SKM-1 treated with dmso at 0.1 percent for 144 hours (cell line): ENCODE data around the gene TMEM30B.
"Not testable (repeated sequence)": the region's sequence is repeated elsewhere in the genome, so short reads cannot be mapped to it uniquely, and the experiment has no call there.

ENCODE experiments used
- DNase-seq: peaks from one replicate; lab custom pipeline; 2025; ENCODE audit not compliant: unreplicated experiment; lab: John Stamatoyannopoulos, UW

TMEM30B gene

GRCh38 chr14:61281186-61281947, at the start of gene TMEM30B:
Gene TMEM30B (minus strand): TSS chr14:61281338. CDS start chr14:61281147, 191 bp downstream.
- DNase-seq: no peak

GRCh38 chr14:61330511-61330910, 49.4 kb upstream of the TMEM30B start:
- DNase-seq: no peak

GRCh38 chr14:61329478-61330051, 48.4 kb upstream of the TMEM30B start:
- peak; percentile 5 for DNase-seq

GRCh38 chr14:61328626-61329262, 47.6 kb upstream of the TMEM30B start:
- DNase-seq: no peak

GRCh38 chr14:61326847-61327246, 45.7 kb upstream of the TMEM30B start:
- no peak for DNase-seq

GRCh38 chr14:61326146-61326545, 45.0 kb upstream of the TMEM30B start:
- no peak for DNase-seq

- DNase-seq: no peak
These were observed 44.0 kb upstream of the TMEM30B start for GRCh38 chr14:61325166-61325565.

- DNase-seq: no peak
These were observed 42.8 kb upstream of the TMEM30B start for GRCh38 chr14:61323970-61324369.

- no peak for DNase-seq
These were observed 41.7 kb upstream of the TMEM30B start for GRCh38 chr14:61322799-61323290.

GRCh38 chr14:61322011-61322798, 41.1 kb upstream of the TMEM30B start:
- DNase-seq: no peak

GRCh38 chr14:61321385-61322010, 40.4 kb upstream of the TMEM30B start, which contains the start of gene PRKCH:
Gene PRKCH (plus strand): TSS chr14:61321579. CDS start chr14:61322102, 523 bp downstream.
- DNase-seq: peak; percentile 48

- no peak for DNase-seq
These were observed 39.8 kb upstream of the TMEM30B start for GRCh38 chr14:61320806-61321384.

GRCh38 chr14:61320170-61320569, 39.0 kb upstream of the TMEM30B start:
- DNase-seq: not testable (repeated sequence)

- no peak for DNase-seq
These were observed 38.6 kb upstream of the TMEM30B start for GRCh38 chr14:61319706-61320105.

GRCh38 chr14:61319086-61319485, 37.9 kb upstream of the TMEM30B start:
- no peak for DNase-seq

GRCh38 chr14:61315313-61315712, 34.2 kb upstream of the TMEM30B start:
- no peak for DNase-seq

- not testable (repeated sequence) for DNase-seq
These were observed 27.6 kb upstream of the TMEM30B start for GRCh38 chr14:61308701-61309100.

- DNase-seq: no peak
These were observed 27.1 kb upstream of the TMEM30B start for GRCh38 chr14:61308198-61308597.

- no peak for DNase-seq
These were observed 23.6 kb upstream of the TMEM30B start for GRCh38 chr14:61304688-61305087.

- DNase-seq: no peak
These were observed 19.6 kb upstream of the TMEM30B start for GRCh38 chr14:61300754-61301153.
